Measurements from ENCODE around the gene CCDC88A. TPM values are rescaled to one million over a fixed set of nuclear protein-coding genes. Genes with fewer than 3 reads are reported as not detected.
"Not testable (repeated sequence)": the region's sequence is repeated elsewhere in the genome, so short reads cannot be mapped to it uniquely, and the experiment has no call there.

CCDC88A gene
- total RNA-seq, 1 donor, result 54.3 TPM

- no peak overlapping the region for H3K27ac ChIP-seq (ENCODE audit: low read depth, low read length)
- H3K36me3 ChIP-seq (ENCODE audit: insufficient read depth, low read length), result no peaks in the 10 kb centered on the region
- peaks cover 5% of the 10 kb centered on the region for H3K4me1 ChIP-seq (ENCODE audit: insufficient read depth, low read length)
- no peaks in the 10 kb centered on the region for H4K20me1 ChIP-seq (ENCODE audit: insufficient read depth, low read length)
- H3K4me2 ChIP-seq (ENCODE audit: insufficient read depth, low read length), result peak overlapping the region; percentile 84
- DNase-seq (ENCODE audit: insufficient read length, low spot score, missing footprints), result no peak
- H3K4me3 ChIP-seq (ENCODE audit: insufficient read depth, low read length), result no peak overlapping the region
- H3K79me2 ChIP-seq (ENCODE audit: insufficient read depth, low read length), result no peaks in the 10 kb centered on the region
- H3K27me3 ChIP-seq (ENCODE audit: insufficient read depth, low read length), result no peaks in the 10 kb centered on the region
- no peaks in the 10 kb centered on the region for H3K9me3 ChIP-seq (ENCODE audit: low read depth, low read length)
- no peak overlapping the region for H2AFZ ChIP-seq (ENCODE audit: low read length)
- TF ChIP-seq CTCF (IDR thresholded peaks at IDR 0.05; ENCODE audit: extremely low read depth, low read depth, low read length), result no peak
Measured at GRCh38 chr2:55283083-55283482, 136.6 kb downstream of the CCDC88A start.

- no peak for TF ChIP-seq CTCF (IDR thresholded peaks at IDR 0.05; ENCODE audit: extremely low read depth, low read depth, low read length)
- Histone ChIP-seq H3K9me3 (ENCODE audit: low read depth, low read length) (no peaks in the 10 kb centered on the region), H2AFZ (ENCODE audit: low read length) (peak overlapping the region; percentile 82), H3K4me3 (ENCODE audit: insufficient read depth, low read length) (peak overlapping the region; percentile 85), H3K4me1 (ENCODE audit: insufficient read depth, low read length) (peaks cover 5% of the 10 kb centered on the region), H4K20me1 (ENCODE audit: insufficient read depth, low read length) (no peaks in the 10 kb centered on the region), H3K27ac (ENCODE audit: low read depth, low read length) (peak overlapping the region; percentile 81), H3K27me3 (ENCODE audit: insufficient read depth, low read length) (no peaks in the 10 kb centered on the region), H3K79me2 (ENCODE audit: insufficient read depth, low read length) (no peaks in the 10 kb centered on the region), H3K36me3 (ENCODE audit: insufficient read depth, low read length) (no peaks in the 10 kb centered on the region), H3K4me2 (ENCODE audit: insufficient read depth, low read length) (peak overlapping the region; percentile 84)
- peak; percentile 95 for DNase-seq (ENCODE audit: insufficient read length, low spot score, missing footprints)
Measured at GRCh38 chr2:55282110-55282917, 137.3 kb downstream of the CCDC88A start.

- not testable (repeated sequence) for H4K20me1 ChIP-seq (ENCODE audit: insufficient read depth, low read length); H3K79me2 ChIP-seq (ENCODE audit: insufficient read depth, low read length); H2AFZ ChIP-seq (ENCODE audit: low read length); H3K27me3 ChIP-seq (ENCODE audit: insufficient read depth, low read length); H3K4me3 ChIP-seq (ENCODE audit: insufficient read depth, low read length); H3K36me3 ChIP-seq (ENCODE audit: insufficient read depth, low read length); H3K4me2 ChIP-seq (ENCODE audit: insufficient read depth, low read length); H3K9me3 ChIP-seq (ENCODE audit: low read depth, low read length); H3K27ac ChIP-seq (ENCODE audit: low read depth, low read length); DNase-seq (ENCODE audit: insufficient read length, low spot score, missing footprints); H3K4me1 ChIP-seq (ENCODE audit: insufficient read depth, low read length)
Measured at GRCh38 chr2:55280851-55281546, 138.7 kb downstream of the CCDC88A start.

- not testable (repeated sequence) for H3K4me1 ChIP-seq (ENCODE audit: insufficient read depth, low read length)
Measured at GRCh38 chr2:55279859-55280424, 139.7 kb downstream of the CCDC88A start.

GRCh38 chr2:55279214-55279835, 140.3 kb downstream of the CCDC88A start:
- DNase-seq (ENCODE audit: insufficient read length, low spot score, missing footprints); H3K4me2 ChIP-seq (ENCODE audit: insufficient read depth, low read length); H3K27ac ChIP-seq (ENCODE audit: low read depth, low read length); H3K36me3 ChIP-seq (ENCODE audit: insufficient read depth, low read length); H3K79me2 ChIP-seq (ENCODE audit: insufficient read depth, low read length); H3K9me3 ChIP-seq (ENCODE audit: low read depth, low read length); H3K4me3 ChIP-seq (ENCODE audit: insufficient read depth, low read length); H3K4me1 ChIP-seq (ENCODE audit: insufficient read depth, low read length); H3K27me3 ChIP-seq (ENCODE audit: insufficient read depth, low read length); H2AFZ ChIP-seq (ENCODE audit: low read length); H4K20me1 ChIP-seq (ENCODE audit: insufficient read depth, low read length): not testable (repeated sequence)

More at GRCh38 chr2:55279859-55280424, 139.7 kb downstream of the CCDC88A start:
- not testable (repeated sequence) for H3K27ac ChIP-seq (ENCODE audit: low read depth, low read length); H3K4me3 ChIP-seq (ENCODE audit: insufficient read depth, low read length); DNase-seq (ENCODE audit: insufficient read length, low spot score, missing footprints); H3K4me2 ChIP-seq (ENCODE audit: insufficient read depth, low read length); H3K27me3 ChIP-seq (ENCODE audit: insufficient read depth, low read length); H4K20me1 ChIP-seq (ENCODE audit: insufficient read depth, low read length); H3K9me3 ChIP-seq (ENCODE audit: low read depth, low read length); H3K36me3 ChIP-seq (ENCODE audit: insufficient read depth, low read length); H2AFZ ChIP-seq (ENCODE audit: low read length); H3K79me2 ChIP-seq (ENCODE audit: insufficient read depth, low read length)
